Measurements from ENCODE around the gene FOXP4. TPM values are rescaled to one million over a fixed set of nuclear protein-coding genes. Genes with fewer than 3 reads are reported as not detected.

Gene FOXP4
- total and polyA plus RNA-seq, 2 of the 13 experiments (the other 11 are each of a cell fraction or from before 2014, with no cell fraction given) = 11.0 to 12.4 TPM

DNA sequence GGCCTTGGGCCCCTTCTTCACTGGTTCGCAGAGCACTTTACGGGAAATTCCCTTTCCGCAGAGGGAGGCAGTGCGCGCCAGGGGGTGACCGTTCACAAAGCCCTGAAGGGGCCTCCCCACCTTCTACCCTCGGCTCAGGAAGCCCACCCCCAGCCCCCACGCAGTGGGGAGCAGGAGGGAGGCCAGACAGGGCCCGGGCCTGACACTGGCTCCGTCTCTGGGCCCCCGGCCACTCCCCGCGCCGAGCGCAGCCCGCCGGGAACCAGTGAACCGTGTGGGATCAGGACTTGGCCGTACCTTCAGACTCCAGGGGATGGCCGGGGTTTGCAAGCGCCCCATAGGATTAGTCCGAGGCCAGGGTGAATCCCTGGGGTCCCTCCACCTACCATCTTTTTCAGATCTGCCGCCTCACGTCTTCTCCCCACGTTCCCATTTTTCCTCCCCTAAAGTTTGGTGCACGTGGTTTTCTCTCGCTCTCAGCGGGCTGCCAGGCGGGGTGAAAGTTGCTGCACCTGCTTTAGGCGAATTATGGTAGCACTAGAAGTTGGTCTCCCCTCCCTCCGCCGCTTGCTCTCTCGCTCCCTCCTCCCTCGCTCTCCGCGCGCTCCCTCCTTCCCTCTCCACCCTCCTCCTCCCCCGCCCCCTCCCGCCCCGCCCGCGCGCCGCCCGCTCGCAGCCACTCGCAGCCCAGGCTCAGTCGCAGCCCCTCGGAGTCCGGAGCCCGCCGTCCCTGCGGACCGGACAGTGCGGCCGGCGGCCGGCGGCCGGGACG is at the start of gene FOXP4 (continued):
- TF ChIP-seq FIP1L1 (IDR thresholded peaks at IDR 0.05; ENCODE audit: borderline replicate concordance, insufficient read depth, low read depth, low read length) (peak; percentile 45; the same call in 1 of the 2 replicates), PREB (CRISPR knock-in tag; IDR thresholded peaks at IDR 0.05) (no peak), CEBPG (CRISPR knock-in tag; IDR thresholded peaks at IDR 0.05) (no peak), LBX2 (CRISPR knock-in tag; IDR thresholded peaks at IDR 0.05; ENCODE audit: borderline replicate concordance) (no peak), CBX5 (CRISPR knock-in tag; IDR thresholded peaks at IDR 0.05; ENCODE audit: borderline replicate concordance) (peak; percentile 60; the same call in 1 of the 2 replicates), MEIS2 (CRISPR knock-in tag; IDR thresholded peaks at IDR 0.05) (no peak), HDAC1 (CRISPR knock-in tag; IDR thresholded peaks at IDR 0.05) (peak; percentile 58), ARNT2 (CRISPR knock-in tag; IDR thresholded peaks at IDR 0.05; ENCODE audit: low read depth) (peak; percentile 37; the same call in 1 of the 2 replicates), ZNF230 (CRISPR knock-in tag; IDR thresholded peaks at IDR 0.05) (0 out of 2 replicates have a peak, but pooled peaks have one; percentile 2), EP300 (IDR thresholded peaks at IDR 0.05; ENCODE audit: low read depth in 2 of 2, low read length in 2 of 2) (0 out of 4 replicates have a peak, but pooled peaks of 1 of the 2 experiments have one; percentile 43), EP300 (CRISPR knock-in tag; IDR thresholded peaks at IDR 0.05; ENCODE audit: borderline replicate concordance) (no peak; the same call in 1 of the 2 replicates), ZFP37 (CRISPR knock-in tag; IDR thresholded peaks at IDR 0.05; ENCODE audit: borderline replicate concordance) (no peak), TOPORS (CRISPR knock-in tag; IDR thresholded peaks at IDR 0.05) (0 out of 2 replicates have a peak, but pooled peaks have one; percentile 28), MED13 (CRISPR knock-in tag; IDR thresholded peaks at IDR 0.05) (0 out of 2 replicates have a peak, but pooled peaks have one; percentile 12), ZNF382 (CRISPR knock-in tag; IDR thresholded peaks at IDR 0.05; ENCODE audit: borderline replicate concordance) (no peak), ZBTB38 (CRISPR knock-in tag; IDR thresholded peaks at IDR 0.05) (no peak; the same call in 1 of the 2 replicates), HNRNPLL (IDR thresholded peaks at IDR 0.05; ENCODE audit: low read depth, low read length, poor library complexity, severe bottlenecking) (peak; percentile 64), PITX1 (CRISPR knock-in tag; IDR thresholded peaks at IDR 0.05) (peak; percentile 78; the same call in 1 of the 2 replicates), ZNF331 (CRISPR knock-in tag; IDR thresholded peaks at IDR 0.05) (peak; percentile 55; the same call in 1 of the 2 replicates), SOX5 (CRISPR knock-in tag; IDR thresholded peaks at IDR 0.05; ENCODE audit: borderline replicate concordance) (0 out of 2 replicates have a peak, but pooled peaks have one; percentile 30), NCOA1 (CRISPR knock-in tag; IDR thresholded peaks at IDR 0.05) (no peak), ARNTL (CRISPR knock-in tag; IDR thresholded peaks at IDR 0.05) (0 out of 2 replicates have a peak, but pooled peaks have one; percentile 12), NR2F2 (IDR thresholded peaks at IDR 0.05; ENCODE audit: borderline replicate concordance, low read depth) (peak; percentile 19; the same call in 1 of the 2 replicates)
- TF ChIP-seq, protein P1, sequence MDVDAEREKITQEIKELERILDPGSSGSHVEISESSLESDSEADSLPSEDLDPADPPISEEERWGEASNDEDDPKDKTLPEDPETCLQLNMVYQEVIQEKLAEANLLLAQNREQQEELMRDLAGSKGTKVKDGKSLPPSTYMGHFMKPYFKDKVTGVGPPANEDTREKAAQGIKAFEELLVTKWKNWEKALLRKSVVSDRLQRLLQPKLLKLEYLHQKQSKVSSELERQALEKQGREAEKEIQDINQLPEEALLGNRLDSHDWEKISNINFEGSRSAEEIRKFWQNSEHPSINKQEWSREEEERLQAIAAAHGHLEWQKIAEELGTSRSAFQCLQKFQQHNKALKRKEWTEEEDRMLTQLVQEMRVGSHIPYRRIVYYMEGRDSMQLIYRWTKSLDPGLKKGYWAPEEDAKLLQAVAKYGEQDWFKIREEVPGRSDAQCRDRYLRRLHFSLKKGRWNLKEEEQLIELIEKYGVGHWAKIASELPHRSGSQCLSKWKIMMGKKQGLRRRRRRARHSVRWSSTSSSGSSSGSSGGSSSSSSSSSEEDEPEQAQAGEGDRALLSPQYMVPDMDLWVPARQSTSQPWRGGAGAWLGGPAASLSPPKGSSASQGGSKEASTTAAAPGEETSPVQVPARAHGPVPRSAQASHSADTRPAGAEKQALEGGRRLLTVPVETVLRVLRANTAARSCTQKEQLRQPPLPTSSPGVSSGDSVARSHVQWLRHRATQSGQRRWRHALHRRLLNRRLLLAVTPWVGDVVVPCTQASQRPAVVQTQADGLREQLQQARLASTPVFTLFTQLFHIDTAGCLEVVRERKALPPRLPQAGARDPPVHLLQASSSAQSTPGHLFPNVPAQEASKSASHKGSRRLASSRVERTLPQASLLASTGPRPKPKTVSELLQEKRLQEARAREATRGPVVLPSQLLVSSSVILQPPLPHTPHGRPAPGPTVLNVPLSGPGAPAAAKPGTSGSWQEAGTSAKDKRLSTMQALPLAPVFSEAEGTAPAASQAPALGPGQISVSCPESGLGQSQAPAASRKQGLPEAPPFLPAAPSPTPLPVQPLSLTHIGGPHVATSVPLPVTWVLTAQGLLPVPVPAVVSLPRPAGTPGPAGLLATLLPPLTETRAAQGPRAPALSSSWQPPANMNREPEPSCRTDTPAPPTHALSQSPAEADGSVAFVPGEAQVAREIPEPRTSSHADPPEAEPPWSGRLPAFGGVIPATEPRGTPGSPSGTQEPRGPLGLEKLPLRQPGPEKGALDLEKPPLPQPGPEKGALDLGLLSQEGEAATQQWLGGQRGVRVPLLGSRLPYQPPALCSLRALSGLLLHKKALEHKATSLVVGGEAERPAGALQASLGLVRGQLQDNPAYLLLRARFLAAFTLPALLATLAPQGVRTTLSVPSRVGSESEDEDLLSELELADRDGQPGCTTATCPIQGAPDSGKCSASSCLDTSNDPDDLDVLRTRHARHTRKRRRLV (CRISPR knock-in tag; IDR thresholded peaks at IDR 0.05) = peak; percentile 91; the same call in 1 of the 2 replicates

All from HepG2 (cell line).